GM19452 (cell line): ENCODE data around the gene YIF1A.
"Not testable (repeated sequence)": the region's sequence is repeated elsewhere in the genome, so short reads cannot be mapped to it uniquely, and the experiment has no call there.

Experiments
- ATAC-seq: cut with Tn5 transposase; IDR thresholded peaks from one replicate; pipeline ENCODE4 v1.9.1; 2021; ENCODE audit not compliant: unreplicated experiment

The YIF1A gene

GRCh38 chr11:66311965-66312548 lies 23.1 kb upstream of the YIF1A start:
- ATAC-seq, result peak; percentile 60

- ATAC-seq, result no peak
Observed at GRCh38 chr11:66311470-66311964, 22.6 kb upstream of the YIF1A start.

GRCh38 chr11:66310803-66311440 lies 22.0 kb upstream of the YIF1A start:
- not testable (repeated sequence) for ATAC-seq

GRCh38 chr11:66310324-66310723 lies 21.4 kb upstream of the YIF1A start:
- ATAC-seq, result no peak

- ATAC-seq, result no peak
Observed at GRCh38 chr11:66309475-66309874, 20.5 kb upstream of the YIF1A start.

GRCh38 chr11:66302656-66303055 lies 13.7 kb upstream of the YIF1A start:
- no peak for ATAC-seq

GRCh38 chr11:66299186-66299585 lies 10.2 kb upstream of the YIF1A start:
- ATAC-seq, result no peak

- no peak for ATAC-seq
Observed at GRCh38 chr11:66297610-66298009, 8.7 kb upstream of the YIF1A start.

- no peak for ATAC-seq
Observed at GRCh38 chr11:66294626-66295620, 6.0 kb upstream of the YIF1A start.

- ATAC-seq, result no peak
Observed at GRCh38 chr11:66293777-66294625, 5.1 kb upstream of the YIF1A start.

GRCh38 chr11:66293352-66293751 lies 4.4 kb upstream of the YIF1A start:
- ATAC-seq, result no peak

- ATAC-seq, result no peak
Observed at GRCh38 chr11:66292543-66293332, 3.8 kb upstream of the YIF1A start.

GRCh38 chr11:66291706-66292542 lies 3.0 kb upstream of the YIF1A start, which contains the start of gene TMEM151A:
Gene TMEM151A, plus strand, starts transcription at chr11:66291894. Its CDS starts 120 bp downstream, at chr11:66292014.
- no peak for ATAC-seq

GRCh38 chr11:66291303-66291705 lies 2.4 kb upstream of the YIF1A start:
- no peak for ATAC-seq

- no peak for ATAC-seq
Observed at GRCh38 chr11:66290330-66290621, 1.3 kb upstream of the YIF1A start.

- peak; percentile 41 for ATAC-seq
Observed at GRCh38 chr11:66289548-66290329, 796 bp upstream of the YIF1A start.

- no peak for ATAC-seq
Observed at GRCh38 chr11:66287889-66288670, 863 bp downstream of the YIF1A start.
